HG02970 (cell line): ENCODE measurements around the gene PROSER3.
"Not testable (repeated sequence)": the region's sequence is repeated elsewhere in the genome, so short reads cannot be mapped to it uniquely, and the experiment has no call there.

ENCODE experiments used
- ATAC-seq: cut with Tn5 transposase; IDR thresholded peaks from one replicate; pipeline ENCODE4 v1.9.1; 2021; ENCODE audit warnings: mild to moderate bottlenecking, moderate library complexity, moderate number of reproducible peaks; ENCODE audit not compliant: unreplicated experiment, low FRiP score

Gene PROSER3

DNA sequence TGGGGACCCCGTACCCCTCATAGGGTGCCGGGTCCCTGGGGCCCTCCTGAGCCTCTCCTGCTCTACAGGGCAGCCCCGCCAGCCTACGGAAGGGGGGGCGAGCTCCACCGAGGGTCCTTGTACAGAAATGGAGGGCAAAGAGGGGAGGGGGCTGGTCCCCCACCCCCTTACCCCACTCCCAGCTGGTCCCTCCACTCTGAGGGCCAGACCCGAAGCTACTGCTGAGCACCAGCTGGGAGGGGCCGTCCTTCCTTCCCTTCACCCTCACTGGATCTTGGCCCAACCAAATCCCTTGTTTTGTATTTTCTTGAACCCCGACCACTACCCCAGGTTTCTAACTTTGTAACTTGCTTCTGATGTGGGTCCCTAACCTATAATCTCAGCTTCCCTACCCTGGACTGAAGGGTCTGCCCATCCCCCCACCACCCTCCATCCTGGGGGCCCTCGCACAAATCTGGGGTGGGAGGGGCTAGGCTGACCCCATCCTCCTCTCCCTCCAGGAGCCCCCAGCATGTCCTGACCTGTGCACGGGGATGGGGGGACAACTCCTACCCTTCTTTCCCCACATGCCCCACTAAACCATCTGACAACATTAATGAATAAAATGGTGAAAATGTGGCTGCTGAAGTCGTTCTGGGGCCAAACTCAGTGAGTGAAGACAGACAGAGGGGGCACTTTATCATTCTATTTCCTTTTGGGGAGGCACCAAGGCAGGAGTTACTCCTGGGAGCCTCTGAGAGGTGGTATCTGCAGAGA is 30.4 kb downstream of the PROSER3 start:
- ATAC-seq: no peak

DNA sequence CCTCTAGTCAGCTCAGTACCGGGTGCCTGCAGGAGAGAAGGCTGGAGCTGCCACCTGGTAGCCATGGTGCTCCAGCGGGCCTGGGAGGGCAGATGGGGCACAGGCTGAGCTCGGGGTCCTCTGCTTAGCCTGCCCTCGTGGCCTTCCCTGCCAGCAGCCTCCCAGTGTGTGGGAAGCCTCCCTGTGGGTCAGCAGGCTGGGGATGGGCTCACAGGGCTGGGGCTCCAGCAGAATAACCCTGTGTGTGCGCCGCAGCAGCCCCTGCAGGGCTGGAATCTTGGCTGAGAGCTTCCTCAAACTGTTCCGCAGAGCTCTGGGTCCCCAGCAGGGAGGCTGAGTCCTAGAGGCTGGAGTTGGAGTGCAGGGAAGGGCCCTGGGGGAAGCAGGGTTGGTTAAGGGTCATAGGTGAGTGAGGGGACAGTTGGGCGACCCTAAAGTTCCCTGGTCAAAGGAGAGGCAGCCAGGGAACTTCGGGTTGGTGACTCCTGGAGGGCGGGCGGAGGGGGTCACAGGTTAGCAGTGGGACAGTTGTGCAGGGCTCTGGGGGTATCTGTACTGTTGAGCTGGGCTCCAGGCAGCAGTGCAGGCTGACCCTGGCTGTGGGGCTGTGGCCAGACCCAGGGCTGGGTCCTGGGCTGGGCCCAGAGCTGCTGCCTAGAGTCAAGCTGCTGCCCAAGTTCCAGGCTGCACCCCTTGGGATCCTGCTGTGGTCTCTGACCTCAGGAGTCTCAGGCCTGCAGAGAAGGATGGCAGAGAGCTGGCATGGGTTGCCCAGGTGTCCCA is 31.4 kb downstream of the PROSER3 start:
- no peak for ATAC-seq

DNA sequence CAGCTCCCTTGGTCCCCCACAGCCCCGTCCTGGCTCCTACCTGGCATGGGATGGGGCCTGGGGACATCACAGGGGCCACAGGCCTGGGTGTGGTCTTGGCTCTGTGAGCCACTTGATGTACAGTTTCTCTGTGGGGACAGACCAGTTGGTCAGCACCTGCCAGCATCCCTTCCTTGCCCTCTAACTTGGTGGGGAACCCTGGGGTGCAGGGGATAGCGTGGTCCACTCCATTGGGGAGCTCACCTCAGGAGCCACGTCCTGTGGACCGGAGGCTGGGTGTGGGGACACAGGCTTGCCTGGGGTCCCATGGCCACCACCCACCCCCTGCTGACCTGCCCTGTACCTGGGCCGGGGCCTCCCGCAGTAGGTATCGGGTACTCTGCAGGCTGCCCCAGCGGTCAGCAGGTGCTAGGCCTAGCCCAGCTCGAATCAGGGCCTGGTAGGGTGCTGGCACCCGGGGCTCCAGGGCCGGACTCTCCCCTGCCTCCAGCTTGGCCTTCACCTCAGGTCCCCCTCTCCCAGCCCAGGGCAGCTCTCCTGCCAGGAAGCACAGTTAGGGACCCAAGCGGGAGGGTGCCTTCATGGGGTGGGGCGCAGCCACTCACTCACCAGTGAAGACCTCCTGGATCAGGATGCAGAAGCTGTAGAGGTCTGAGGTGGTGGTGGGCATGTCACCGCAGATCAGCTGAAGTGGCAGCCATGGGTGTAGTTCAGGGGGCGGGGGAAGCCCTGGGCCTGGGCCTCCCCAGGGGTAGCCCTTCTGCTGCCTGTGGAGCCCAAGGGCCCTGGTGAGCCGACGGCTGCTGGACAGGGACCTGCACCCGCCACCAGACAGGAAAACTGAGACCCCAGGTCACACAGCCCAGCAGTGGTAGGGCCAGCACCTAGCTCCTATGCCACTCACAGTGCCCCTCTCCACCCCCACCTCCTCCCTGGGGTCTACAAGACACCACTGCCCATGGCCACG is 32.3 kb downstream of the PROSER3 start:
- ATAC-seq: no peak

DNA sequence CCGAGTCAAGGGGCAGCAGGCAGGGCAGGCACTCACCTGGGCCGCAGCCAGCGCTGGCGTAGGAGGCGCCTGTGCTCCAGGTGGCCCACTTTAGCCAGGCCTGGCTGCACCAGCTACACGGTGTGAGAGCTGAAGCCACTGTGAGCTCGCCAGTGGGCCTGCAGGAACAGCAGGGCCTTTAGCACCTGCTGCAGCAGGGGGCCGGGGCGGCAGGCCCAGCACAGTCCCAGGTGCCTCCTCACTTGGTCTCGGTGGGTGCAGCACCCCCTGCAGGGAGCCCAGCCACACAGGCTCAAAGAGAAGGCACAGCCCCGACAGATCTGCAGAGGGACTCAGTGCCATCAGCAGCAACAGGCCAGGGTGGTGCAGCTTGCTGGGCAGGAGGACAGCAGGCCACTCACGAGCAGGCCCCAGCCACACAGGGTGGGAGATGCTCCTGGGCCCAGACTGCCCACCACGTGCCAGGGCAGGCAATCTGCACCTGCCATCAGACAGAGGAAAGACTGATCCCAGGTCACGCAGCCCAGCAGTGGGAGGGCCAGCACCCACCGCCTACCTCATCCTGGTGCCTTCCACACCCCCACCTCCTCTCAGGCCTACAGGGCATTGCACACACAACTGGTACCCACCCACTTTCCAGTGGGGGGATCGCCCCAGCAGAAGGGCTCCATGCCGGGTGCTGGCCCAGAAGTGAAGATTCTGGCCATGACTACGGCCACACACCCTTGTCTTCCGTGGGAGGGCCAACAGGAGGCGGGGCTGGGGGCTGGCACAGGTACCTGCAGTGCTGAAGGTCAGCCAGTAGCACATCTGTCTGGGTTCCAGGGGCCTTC is 33.2 kb downstream of the PROSER3 start:
- no peak for ATAC-seq

DNA sequence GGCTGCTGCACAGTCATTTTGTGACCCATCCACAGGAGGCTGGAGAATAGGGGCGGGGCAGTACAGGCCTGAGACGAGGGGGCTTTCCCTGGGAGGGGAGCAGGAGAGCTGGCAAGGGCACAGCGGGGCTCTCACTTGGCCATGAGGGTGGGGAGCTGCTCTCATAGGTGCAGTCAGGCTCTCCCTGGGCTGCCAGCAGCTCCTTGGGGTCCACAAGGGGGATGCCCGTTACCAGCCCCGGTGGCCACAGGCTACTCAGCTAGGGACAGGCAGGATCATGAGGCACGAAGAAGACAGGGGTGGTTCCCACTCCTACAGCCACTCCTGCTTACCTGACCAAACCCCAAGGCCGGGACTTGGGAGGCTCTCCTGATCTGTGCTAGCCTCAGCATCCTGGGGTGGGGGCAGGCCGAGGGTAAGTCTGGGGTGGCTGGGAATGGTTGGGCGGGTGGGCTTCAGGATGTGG is 33.9 kb downstream of the PROSER3 start:
- no peak for ATAC-seq

DNA sequence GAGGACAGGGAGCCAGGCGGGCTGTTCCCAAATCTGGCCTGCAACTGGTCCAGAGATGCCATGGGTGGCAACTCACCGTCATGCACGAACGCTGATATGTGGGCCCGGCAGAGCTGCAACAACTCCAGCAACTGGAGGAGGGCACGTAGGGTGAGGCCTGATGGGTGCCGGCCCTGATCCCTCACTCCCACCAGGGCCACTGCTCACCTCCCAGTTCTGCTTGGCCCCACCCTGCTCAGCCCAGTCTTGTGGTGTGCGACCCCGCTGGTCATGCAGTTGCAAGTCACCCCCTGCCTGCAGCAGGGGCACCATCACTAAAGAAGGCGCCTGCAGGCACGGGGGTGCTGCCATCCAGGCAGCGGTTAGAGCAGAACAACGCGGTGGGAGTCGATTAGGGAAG is 34.3 kb downstream of the PROSER3 start:
- ATAC-seq: no peak

DNA sequence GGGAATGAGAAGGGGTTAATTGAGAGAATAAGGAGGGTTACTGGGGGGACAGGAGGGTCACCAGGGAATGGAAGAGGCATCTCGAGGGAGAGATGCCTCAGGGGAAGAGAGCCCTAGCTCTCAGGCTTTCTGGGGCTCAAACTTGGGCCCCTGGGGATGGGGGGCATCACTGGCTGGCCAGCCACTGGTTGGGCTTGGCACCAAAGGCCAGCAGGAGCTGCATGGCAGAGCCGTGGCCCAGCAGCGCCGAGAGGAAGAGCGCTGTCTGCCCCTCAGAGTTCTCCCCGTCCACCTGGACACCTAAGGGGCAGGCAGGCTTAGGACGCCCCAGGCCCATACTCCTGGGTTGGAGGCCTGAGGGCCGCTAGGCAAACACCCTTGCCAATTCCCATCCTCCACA is 34.9 kb downstream of the PROSER3 start:
- no peak for ATAC-seq

DNA sequence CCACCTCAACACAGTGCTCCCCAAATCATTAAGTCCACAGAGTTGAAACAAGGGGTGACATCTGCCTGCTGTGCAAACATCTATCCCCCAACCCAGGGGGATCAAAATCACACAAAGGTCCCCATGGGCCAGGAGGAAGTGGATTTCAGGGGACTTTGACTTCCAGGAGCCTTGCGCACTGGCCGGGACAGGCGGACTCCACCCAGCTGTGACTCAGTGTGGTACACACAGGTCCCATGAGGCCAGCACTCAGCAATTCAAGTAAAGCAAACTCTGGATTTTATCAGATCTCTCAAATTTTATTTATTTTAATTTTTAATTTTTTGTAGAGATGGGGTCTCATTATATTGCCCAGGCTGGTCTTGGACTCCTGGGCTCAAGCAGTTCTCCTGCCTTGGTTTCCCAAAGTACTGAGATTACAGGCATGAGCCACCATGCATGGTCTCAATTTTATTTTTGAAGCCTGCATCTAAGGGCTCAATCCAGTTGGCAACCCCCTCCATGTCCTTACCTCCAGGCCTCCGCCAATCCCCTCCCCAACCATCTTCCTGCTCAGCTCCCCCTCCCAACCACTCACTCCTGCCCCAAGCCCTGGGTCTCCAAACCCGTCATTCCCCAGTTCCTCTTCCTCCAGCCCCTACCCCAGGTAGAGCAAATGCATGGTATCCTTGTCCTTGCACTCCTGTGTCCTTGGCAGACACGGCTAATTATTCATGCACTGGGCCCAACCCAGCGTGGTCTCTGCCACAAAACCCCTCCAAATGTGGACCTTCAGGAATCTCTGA is 35.6 kb downstream of the PROSER3 start:
- ATAC-seq: no peak

DNA sequence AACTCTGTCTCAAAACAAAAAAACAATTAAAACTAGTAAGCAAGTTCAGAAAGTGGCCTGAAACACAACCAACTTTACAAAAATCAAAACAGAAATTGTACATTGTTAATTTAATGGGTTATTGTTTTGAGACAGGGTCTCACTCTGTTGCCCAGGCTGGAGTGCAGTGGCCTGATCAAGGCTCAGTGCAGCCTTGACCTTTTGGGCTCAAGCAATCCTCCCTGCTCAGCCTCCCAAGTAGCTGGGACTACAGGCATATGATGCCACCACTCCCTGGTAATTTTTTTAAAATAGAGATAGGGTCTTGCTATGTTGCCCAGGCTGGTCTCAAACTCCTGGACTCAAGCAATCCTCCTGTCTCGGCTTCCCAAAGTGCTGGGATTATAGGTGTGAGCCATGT is 37.6 kb downstream of the PROSER3 start:
- not testable (repeated sequence) for ATAC-seq

DNA sequence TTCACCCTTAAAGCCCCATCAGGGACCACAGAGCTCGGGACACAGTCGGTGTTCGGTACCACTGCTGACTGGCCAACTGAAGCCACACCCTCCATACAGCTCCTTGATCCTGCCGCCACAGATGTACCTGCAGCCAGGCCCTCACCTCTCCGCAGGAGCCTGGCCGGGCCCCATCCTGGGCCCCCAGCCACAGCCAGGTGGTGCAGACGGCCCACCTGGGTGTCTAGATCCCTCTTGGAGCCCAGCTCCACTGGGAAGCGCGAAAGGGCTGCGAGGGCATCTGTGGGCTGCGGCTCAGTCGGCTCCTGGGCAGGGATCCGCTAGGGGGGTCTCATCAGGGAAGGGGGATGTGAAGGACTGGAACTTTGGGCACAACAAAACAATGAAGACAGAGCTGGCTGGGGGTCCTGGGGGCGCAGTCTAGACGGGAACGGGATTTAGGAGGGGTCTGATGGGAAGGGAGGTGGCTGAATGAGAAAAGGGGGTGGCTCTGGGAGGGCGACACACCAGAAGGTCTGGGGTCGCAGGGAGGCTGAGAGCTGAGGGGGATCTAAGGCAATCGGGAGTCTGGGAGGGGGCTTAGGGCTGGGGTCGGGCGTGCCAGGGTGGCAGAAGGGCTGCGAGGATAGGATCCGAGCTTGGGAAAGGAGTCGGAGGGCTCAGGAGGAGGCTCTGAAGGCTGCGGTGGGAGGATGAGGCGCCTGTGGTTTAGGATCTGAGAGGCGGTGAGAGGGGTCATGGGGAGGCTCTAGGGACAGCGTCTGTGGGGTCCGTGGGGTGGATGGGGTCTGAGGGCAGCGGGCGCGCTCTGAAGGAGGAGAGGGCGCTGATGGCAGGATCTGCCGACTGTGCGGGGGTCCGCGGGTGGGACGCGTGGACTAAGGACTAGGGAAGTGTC is 38.9 kb downstream of the PROSER3 start:
- ATAC-seq: no peak

DNA sequence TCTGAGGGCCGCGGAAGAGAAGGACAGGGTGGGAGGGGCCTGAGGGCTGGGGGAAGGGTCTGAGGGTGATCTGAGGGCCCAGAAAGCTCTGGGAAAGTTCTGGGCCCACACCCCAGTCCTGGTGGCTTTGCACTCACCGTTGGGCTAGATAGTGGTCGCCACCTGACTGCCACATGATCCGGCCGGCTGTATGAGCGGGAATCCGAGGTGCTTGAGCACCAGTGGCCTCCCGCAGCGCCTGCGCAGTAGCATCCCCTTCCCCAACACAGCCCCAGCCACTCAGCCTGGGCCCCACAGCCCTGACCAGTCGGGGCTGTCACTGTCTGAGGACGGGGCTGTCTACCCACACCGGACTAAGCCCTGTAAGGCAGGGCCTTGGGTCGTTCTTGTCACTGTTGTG is 39.7 kb downstream of the PROSER3 start:
- ATAC-seq: no peak

DNA sequence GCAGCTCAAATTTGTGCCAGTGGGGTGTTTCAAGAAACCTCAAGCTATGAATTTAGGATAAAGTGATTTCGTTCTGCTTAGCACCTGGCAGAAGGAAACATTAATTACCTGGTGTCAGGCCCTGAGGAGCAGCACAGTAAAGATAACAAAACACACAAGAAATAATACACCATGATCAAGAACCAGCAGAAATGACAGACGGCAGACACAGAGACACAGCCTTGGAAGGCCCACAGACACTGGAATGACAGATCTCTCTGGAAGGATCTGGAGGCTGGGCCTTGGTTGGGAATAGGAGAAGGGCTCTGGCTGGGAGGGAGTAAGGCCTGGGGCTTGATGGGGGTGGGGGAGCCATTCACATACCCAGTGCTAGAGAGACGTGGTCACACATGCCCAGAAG is 43.9 kb downstream of the PROSER3 start:
- no peak for ATAC-seq

DNA sequence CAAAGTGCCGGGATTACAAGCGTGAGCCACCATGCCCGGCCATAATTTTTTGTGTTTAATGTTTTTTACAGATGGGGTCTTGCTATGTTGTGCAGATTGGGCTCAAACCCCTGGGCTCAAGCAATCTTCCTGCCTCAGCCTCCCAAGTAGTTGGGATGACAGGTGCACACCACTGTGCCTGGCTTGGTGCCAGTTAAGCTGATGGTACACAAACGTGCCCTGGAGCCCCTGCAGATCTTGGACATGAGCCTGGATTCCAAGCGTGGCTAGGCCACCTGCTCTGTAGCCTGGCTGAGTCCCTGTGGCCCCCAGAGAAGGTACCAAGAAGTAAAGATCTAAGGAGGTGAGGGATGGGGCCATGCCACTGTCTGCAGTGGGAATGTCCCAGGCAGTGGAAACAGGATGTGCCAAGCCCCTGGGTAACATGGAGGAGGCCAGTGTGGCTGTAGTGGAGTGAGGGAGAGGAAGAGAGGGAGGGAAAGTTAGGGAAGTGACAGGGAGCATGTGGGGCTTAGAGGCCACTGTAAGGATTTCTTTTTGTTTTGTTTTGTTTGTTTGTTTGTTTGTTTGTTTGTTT is 47.6 kb downstream of the PROSER3 start:
- no peak for ATAC-seq

DNA sequence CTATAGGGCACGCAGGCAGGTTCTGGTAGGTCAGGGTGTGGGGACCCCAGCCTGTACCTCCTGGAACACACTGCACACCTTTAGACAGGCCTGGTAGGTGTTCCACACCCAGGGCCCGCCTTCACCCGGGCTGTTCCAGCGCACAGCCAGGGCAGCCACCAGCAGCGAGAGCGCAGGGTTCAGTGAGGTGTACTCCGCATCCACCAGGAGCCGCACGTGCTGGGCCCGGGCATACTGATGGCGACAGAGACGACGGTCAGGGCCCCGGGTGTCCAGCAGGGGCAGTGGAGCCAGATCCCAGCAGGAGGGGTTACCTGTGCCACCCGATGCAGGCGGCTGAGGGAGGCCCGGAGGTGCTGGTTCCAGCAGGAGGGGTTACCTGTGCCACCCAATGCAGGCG is 48.6 kb downstream of the PROSER3 start:
- no peak for ATAC-seq

DNA sequence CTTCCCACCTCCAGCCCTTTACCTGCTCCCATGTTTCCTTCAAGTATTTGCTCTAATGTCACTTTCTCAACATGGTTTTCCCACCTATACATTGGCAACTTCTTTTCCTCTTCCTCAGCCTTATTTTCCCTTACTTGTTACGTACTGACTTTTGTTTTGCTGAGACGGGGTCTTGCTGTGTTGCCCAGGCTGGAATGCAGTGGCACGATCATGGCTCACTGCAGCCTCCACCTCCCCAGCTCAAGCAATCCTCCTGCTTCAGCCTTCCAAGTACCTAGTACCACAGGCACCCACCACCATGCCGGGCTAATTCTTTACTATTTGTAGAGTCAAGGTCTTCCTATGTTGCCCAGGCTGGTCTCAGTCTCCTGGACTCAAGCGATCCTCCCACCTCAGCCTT is 49.7 kb downstream of the PROSER3 start:
- no peak for ATAC-seq

DNA sequence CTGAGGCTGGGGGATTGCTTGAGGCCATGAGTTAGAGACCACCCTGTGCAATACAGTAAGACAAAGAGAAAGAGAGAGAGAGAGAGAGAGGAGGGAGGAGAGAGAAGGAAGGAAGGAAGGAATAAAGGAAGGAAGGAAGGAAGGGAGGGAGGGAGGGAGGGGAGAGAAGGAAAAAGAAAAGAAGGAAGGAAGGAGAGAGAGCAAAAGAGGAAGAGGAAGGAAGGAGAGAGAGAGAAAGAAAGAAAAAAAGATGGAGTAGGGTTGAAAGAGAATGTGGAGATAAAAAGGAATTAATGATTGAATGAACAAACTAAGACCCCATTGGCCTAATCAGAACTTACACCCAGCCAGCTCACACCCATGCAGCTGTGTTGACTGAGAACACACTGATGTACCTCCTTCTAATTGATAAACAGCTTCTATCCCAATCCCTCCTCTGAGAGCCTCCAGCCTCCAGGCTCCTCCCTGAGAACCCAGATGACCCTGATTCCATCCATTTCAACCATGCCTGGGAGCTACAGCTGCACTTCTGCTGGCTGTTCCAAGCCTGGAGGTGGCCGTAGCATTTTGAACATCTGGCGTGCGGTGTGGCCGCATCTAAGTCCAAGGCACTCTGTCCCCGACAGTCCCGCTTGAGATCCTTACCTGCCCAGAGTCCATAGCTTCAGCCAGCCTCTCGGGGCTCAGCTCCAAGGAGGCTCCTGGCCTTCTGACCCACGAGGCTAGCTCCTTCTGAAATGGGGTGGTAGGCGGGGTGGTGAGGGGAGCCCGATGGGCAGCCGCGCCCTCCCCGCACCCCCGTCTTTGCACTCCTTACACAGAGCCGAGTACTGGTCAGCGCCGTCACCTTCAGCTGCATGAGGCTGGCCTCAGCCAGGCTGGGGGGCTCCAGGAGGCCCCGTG is 53.6 kb downstream of the PROSER3 start:
- no peak for ATAC-seq
